SK-MEL-5 (cell line): ENCODE data around the gene CKM. TPM values are rescaled to one million over a fixed set of nuclear protein-coding genes. Genes with fewer than 3 reads are reported as not detected.
"Not testable (repeated sequence)": the region's sequence is repeated elsewhere in the genome, so short reads cannot be mapped to it uniquely, and the experiment has no call there.

ENCODE experiments used
- DNase-seq: peaks from one replicate; pipeline ENCODE4 v3.0.0-alpha.2; 2016; ENCODE audit warnings: low read depth, low spot score
- in situ Hi-C: cut with HindIII; loops from 2 replicates; pipeline ENCODE4 v1.10.0; 2016; ENCODE audit warnings: low sequenced_read_pairs, high pct_unique_total_duplicates, low pct_unique_long_range_greater_than_20kb
- total RNA-seq: library from RNA; depleted of rRNA; stranded (reverse); fragments of >200 nt; shearing (Covaris generic); gene quantifications from 2 replicates; pipeline ENCODE4 v1.2.3, GENCODE V29; 2014

Gene CKM
- total RNA-seq, 1 experiment from 2014 or later, result not detected

- no peak for DNase-seq
- in situ Hi-C loops, result no loop called here
Measured at GRCh38 chr19:45333609-45334303, 11.1 kb upstream of the CKM start.

DNA sequence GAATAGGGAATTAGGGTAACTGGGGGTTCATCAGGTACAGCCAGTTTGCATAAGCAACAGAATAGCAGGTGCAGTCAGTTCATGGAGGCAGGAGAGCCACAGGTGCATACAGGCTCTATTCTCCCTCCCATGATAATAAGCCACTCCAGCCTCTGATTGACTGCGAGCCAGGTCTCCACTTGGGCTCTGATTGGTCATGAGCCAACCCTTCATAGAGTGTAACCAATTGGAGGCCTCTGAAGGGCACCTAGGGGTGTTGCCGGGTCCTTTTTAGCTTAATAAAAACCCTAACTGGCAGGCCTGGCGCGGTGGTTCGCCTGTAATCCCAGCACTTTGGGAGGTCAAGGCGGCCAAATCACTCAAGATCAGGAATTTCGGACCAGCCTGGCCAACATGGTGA, 8.7 kb upstream of the CKM start:
- peak; percentile 23 for DNase-seq
- in situ Hi-C loops, result no loop called here

GRCh38 chr19:45327404-45328143, 4.9 kb upstream of the CKM start:
- in situ Hi-C loops, result no loop called here
- no peak for DNase-seq

GRCh38 chr19:45324349-45324907, 1.8 kb upstream of the CKM start:
- in situ Hi-C loops, result no loop called here

DNA sequence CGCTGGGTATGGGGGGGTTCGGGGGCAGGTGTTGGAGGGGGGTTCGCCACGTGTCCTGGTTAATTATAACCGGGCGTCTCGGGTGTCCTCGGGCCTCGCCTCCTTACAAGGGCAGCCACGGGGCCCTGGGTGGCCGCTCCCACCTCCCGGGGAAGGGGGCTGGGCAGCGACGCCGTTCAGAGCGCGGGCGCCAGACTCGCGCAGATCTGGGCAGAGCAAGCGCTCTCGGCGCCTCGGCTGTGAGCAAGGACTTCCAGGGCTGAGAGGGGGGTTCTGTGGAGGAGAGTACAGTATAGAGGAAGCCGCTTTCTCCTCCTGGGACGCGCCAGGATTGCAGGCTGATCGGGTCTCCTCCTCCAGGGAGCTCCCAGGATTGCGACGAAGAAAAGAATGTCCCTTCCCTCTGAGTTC, 1.0 kb upstream of the CKM start:
- in situ Hi-C loops, result no loop called here
- DNase-seq, result no peak

More at GRCh38 chr19:45324349-45324907, 1.8 kb upstream of the CKM start:
- no peak for DNase-seq

DNA sequence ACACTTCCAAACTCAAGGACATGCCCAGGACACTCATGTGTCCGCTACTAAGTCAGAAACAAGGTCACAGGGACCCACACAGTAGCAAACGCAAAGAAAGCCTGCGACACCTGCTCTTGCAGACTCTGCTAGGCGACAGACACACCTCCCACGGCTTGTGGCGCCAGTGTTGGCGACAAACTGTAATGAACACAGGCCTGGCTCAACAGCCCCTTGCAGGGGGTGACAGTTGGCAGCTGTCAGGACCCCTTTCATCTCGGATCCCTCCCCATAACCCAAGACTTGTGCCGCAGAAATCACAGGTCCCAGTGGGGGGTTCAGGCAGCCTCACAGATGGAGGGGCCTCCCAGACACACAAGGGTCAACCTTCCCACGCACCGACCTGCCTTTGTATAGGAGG, 364 bp downstream of the CKM start:
- in situ Hi-C loops, result no loop called here
- no peak for DNase-seq

DNA sequence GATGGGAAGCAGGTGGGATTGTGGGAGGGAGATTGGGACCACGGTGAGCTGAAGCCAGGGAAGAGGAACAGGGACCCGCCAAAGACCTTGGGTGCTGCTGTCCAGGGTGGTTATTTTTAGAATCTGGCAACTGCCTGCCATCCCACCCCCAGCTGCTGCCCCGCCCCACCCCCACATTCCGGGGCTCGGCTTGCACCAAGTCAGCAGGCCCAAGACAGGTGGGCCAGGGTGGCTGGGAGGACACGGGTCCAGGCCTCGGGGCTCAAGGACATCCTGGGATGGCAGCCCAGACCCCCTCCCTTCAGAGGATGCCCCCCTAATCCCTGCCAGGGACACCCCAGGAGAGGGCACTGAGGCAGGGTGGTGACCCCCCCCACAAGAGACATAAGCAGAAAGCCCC, 827 bp downstream of the CKM start:
- DNase-seq, result no peak
- in situ Hi-C loops, result no loop called here

DNA sequence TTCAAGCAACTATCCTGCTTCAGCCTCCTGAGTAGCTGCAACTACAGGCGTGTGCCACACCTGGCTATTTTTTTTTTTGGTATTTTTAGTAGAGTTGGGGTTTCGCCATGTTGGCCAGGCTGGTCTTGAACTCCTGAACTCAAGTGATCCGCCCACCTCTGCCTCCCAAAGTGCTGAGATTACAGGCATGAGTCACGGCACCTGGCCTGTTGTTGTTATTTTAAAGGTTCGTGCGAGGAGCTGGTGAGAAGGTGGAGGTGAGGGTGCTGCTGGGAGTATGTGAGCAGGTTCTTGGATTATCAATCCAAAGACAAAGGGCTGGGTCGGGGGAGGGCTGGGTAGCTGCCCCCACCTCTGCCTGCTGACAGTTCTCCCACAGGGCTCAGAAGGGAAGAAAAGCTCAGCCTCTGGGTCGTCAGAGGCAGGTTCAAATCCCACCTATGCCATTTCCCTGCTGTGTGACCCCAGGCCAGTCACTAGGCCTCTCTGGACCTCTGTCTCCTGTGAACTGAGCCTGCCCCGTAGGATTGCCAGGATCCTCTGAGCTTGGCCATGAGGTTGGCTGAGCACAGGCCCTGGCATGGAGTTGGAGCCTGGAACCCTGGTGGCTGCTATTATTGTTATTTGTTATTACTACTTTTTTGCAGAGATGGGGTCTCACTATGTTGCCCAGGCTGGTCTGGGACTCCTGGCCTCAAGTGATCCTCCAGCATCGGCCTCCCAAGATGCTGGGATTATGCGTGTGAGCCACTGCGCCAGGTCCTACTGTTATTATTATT, 1.5 kb downstream of the CKM start:
- in situ Hi-C loops, result no loop called here
- no peak for DNase-seq

DNA sequence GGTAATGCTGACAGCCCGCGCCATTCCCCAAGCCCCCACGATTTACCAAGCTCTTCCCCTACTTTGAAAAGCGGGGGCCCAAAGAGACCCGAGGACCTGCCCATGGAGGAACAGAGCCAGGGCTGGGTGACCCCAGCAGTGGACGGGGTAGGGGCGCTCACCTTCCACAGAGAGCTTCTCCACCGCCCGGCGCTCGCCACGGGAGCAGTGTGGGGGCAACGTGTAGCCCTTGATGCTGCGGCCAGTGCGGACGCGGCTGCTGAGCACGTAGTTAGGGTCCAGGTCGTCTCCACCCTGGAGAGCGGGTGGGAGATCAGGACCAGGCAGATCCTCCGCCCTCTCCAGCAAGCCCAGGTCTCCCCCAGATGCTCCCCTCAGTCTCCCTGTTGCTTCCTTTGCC, 7.4 kb downstream of the CKM start:
- no peak for DNase-seq
- in situ Hi-C loops, result no loop called here

DNA sequence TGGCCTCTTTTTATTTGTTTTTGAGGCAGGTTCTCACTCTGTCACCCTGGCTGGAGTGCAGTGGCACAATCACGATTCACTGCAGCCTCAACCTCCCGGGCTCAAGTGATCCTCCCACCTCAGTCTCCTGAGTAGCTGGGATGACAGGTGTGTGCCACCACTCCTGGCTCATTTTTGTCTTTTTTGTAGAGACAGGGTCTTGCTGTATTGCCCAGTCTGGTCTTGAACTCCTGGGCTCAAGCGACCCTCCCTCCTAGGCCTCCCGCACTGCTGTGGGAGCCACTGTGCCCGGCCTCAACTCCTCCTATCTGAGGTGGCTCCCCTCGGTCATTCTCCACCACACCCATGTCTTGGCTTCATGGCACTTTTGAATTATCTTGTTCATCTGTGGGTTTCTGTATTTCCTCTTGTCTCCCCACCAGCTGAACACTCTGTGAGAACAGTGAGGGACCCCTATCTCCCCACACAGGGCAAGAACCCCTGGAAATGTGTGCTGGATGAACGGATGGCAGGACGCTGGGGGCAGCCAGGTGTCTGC, 7.9 kb downstream of the CKM start:
- no peak for DNase-seq
- in situ Hi-C loops, result no loop called here

- in situ Hi-C loops, DNase-seq: not testable (repeated sequence)
Measured at GRCh38 chr19:45312285-45312684, 10.4 kb downstream of the CKM start.

- DNase-seq, result no peak
- in situ Hi-C loops, result no loop called here
Measured at GRCh38 chr19:45311621-45312020, 11.1 kb downstream of the CKM start.

GRCh38 chr19:45309322-45309721, 13.4 kb downstream of the CKM start:
- DNase-seq, in situ Hi-C loops: not testable (repeated sequence)

- no peak for DNase-seq
Measured at GRCh38 chr19:45307361-45307760, 15.3 kb downstream of the CKM start.

GRCh38 chr19:45306518-45307027, 16.1 kb downstream of the CKM start:
- in situ Hi-C loops, result no loop called here
- DNase-seq, result no peak

More at GRCh38 chr19:45307361-45307760, 15.3 kb downstream of the CKM start:
- in situ Hi-C loops, result no loop called here

- no peak for DNase-seq
- in situ Hi-C loops, result no loop called here
Measured at GRCh38 chr19:45306040-45306439, 16.6 kb downstream of the CKM start.

DNA sequence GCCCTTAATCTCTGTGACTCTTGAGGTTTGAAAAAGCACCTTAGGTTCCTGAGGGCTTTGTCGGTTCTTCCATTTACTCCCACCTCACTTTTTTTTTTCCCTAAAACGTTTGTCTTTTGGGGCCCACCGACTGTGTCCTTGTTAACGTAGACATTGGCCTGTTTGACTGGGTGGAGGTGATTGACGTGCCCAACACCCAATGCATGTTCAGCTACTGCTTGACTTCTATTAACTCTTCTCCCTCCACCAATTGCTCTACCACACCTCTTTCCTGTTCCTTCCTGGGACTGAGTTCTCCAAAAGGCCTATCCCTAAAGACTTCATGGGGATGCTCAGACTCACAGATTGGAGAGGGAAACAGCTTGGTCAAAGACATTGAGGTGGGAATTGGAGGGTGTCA, 17.3 kb downstream of the CKM start:
- no peak for DNase-seq
- in situ Hi-C loops, result no loop called here

DNA sequence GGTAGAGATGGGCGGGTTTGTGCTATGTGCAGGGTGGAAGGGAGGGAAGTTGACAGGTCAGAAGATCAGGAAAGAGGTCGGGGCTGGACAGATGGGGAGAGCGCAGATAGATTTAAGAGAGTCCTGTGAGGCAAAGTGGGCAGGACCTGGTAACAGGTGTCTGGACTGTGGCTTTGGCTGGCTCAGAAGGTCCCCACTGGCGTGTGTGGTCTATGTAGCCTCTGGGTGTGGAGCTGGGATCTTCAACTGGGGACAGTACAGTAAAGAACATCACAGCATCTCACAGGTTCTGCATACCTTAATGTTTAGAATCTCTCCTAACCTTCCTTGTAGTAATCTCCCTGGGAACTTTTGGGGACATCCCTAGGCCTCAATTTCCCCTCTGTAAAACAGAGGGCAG, 17.7 kb downstream of the CKM start:
- DNase-seq, result no peak
- in situ Hi-C loops, result no loop called here
